Measurements from ENCODE around the gene COX14. TPM values are rescaled to one million over a fixed set of nuclear protein-coding genes. Genes with fewer than 3 reads are reported as not detected.

COX14 gene
- total RNA-seq, 1 experiment from 2014 or later: 84.7 TPM

DNA sequence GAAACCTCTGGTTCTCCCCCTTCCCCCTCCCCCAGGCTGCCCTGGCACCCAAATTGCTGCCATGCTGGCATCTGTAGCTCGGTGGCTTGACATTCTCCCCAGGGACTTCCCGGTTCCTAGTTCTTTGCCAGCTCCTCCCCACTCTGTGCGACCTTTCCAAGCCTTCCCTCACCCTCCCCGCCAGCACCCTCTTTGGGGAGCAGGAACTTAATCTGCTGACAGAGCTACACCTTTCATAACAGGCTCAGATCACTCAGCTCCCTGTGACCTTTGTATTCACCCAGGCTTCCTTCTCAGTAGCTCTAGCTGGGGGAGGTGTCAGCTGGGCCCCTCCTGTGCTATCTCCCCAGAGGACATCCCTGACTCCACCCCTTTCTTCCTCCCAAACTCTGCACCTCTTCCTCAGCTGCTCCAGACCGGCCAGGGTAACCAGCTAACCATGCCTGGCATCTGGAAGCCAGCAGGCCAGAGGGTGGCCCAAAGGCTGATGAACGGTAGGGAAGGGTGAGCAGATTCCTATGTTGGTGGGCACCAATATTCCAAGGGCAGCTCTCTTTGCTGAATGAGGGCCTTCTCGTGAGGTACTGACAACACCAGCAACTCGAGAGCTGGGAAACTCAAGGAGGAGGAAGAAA lies 1.8 kb upstream of the COX14 start:
- no peak for DNase-seq
- no TSS peak for BruUV-seq (replicated peaks)
- H3K4me3 ChIP-seq (ENCODE audit: low read length): no peak overlapping the region

DNA sequence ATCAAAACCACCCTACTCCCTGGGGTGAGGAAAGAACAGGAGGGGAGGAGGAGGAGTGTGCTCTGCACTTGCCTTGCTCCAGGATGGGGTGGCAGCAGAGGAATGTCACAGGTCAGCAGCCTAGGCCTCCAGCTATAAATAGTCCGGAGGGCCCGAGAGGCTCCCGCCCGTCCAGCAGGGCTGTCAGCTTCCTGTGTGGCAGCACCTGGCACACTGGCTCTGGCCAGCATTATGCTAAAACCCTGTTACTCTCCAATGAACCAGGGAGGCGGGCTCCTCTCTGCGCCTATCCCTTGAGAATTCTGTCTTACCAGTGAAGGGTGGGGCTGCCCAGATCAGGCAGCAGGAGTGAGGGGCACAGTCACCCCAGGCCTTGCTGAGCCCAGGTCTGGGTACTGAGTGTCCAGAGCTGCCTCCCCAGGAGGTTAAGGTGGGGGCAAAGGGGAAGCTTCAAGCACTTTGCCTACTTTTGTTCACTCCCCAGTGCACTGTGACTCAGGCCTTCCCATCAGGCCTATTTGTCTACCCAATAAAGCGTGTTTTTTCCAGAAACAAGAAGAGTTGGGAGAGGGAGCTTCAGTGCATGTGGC lies 1.2 kb upstream of the COX14 start:
- intact Hi-C loops (cut with micrococcal nuclease): loop anchor here (5.0 kb wide), 1 partner anchor 34 kb away; no protein-coding TSS in a partner anchor
- ChIA-PET CTCF (interaction anchor here (0.6 to 1.8 kb wide), 4 partner anchors 15 to 150 kb away, joined by 3 to 19 read pairs (median 4); no protein-coding TSS in a partner anchor), POLR2A (ENCODE audit: unreplicated experiment) (interaction anchor here (0.6 kb wide), 1 partner anchor 148 kb away, joined by 3 read pairs; no protein-coding TSS in a partner anchor)
- no peak for TF ChIP-seq EZH2 (IDR thresholded peaks at IDR 0.05; ENCODE audit: low read length, unreplicated experiment)
- no peak for TF ChIP-seq EZH2phosphoT487 (IDR thresholded peaks at IDR 0.05; ENCODE audit: borderline replicate concordance, low read length)
- TF ChIP-seq, protein P1, sequence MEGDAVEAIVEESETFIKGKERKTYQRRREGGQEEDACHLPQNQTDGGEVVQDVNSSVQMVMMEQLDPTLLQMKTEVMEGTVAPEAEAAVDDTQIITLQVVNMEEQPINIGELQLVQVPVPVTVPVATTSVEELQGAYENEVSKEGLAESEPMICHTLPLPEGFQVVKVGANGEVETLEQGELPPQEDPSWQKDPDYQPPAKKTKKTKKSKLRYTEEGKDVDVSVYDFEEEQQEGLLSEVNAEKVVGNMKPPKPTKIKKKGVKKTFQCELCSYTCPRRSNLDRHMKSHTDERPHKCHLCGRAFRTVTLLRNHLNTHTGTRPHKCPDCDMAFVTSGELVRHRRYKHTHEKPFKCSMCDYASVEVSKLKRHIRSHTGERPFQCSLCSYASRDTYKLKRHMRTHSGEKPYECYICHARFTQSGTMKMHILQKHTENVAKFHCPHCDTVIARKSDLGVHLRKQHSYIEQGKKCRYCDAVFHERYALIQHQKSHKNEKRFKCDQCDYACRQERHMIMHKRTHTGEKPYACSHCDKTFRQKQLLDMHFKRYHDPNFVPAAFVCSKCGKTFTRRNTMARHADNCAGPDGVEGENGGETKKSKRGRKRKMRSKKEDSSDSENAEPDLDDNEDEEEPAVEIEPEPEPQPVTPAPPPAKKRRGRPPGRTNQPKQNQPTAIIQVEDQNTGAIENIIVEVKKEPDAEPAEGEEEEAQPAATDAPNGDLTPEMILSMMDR (conservative IDR thresholded peaks at IDR 0.05; ENCODE audit: low read depth, low read length): no peak
- Histone ChIP-seq H3K27me3 (ENCODE audit: low read length) (no peaks in the 10 kb centered on the region), H3K4me3 (ENCODE audit: low read length) (no peak overlapping the region), H3F3A (ENCODE audit: low read length, unreplicated experiment) (no peaks in the 10 kb centered on the region), H3K9ac (ENCODE audit: low read length) (no peak overlapping the region), H3K36me3 (ENCODE audit: low read depth, low read length) (no peaks in the 10 kb centered on the region), H3K4me2 (ENCODE audit: low read length) (0 out of 2 replicates have a peak overlapping the region, but pooled peaks have one; percentile 46), H3K79me2 (ENCODE audit: low read length) (peaks cover 34% of the 10 kb centered on the region), H3K27ac (ENCODE audit: low read length) (no peak overlapping the region), H3K9me3 (ENCODE audit: low read length) (no peaks in the 10 kb centered on the region), H4K20me1 (ENCODE audit: low read length) (0 out of 2 replicates have a peak, but pooled peaks cover 5% of the 10 kb centered on the region), H2AFZ (ENCODE audit: low read length) (peak overlapping the region; percentile 48; the same call in 1 of the 2 replicates), H3K9me2 (replicated peaks; ENCODE audit: low read length) (no peaks in the 10 kb centered on the region), H3K4me1 (ENCODE audit: insufficient read depth, low read length) (peaks cover 14% of the 10 kb centered on the region; the same call in 1 of the 2 replicates)
- no TSS peak for BruUV-seq (replicated peaks)
- peak; percentile 22 for DNase-seq
- no peak for ATAC-seq

More for the DNA sequence above, 1.8 kb upstream of the COX14 start:
- Histone ChIP-seq H3K4me2 (ENCODE audit: low read length) (no peak overlapping the region), H3K4me1 (ENCODE audit: insufficient read depth, low read length) (peaks cover 14% of the 10 kb centered on the region; the same call in 1 of the 2 replicates), H3K9ac (ENCODE audit: low read length) (no peak overlapping the region), H4K20me1 (ENCODE audit: low read length) (0 out of 2 replicates have a peak, but pooled peaks cover 5% of the 10 kb centered on the region), H2AFZ (ENCODE audit: low read length) (peak overlapping the region; percentile 48; the same call in 1 of the 2 replicates), H3K9me2 (replicated peaks; ENCODE audit: low read length) (no peaks in the 10 kb centered on the region), H3K27ac (ENCODE audit: low read length) (no peak overlapping the region), H3K79me2 (ENCODE audit: low read length) (peaks cover 28% of the 10 kb centered on the region), H3K9me3 (ENCODE audit: low read length) (no peaks in the 10 kb centered on the region), H3K27me3 (ENCODE audit: low read length) (no peaks in the 10 kb centered on the region), H3K36me3 (ENCODE audit: low read depth, low read length) (no peaks in the 10 kb centered on the region), H3F3A (ENCODE audit: low read length, unreplicated experiment) (no peaks in the 10 kb centered on the region)
- TF ChIP-seq, protein P1 (conservative IDR thresholded peaks at IDR 0.05; ENCODE audit: low read depth, low read length): no peak
- TF ChIP-seq EZH2phosphoT487 (IDR thresholded peaks at IDR 0.05; ENCODE audit: borderline replicate concordance, low read length) (no peak), EZH2 (IDR thresholded peaks at IDR 0.05; ENCODE audit: low read length, unreplicated experiment) (no peak)
- no peak for ATAC-seq
- ChIA-PET POLR2A (ENCODE audit: unreplicated experiment) (interaction anchor here (0.6 kb wide), 1 partner anchor 147 kb away, joined by 3 read pairs; no protein-coding TSS in a partner anchor), CTCF (interaction anchor here (0.6 to 0.8 kb wide), 2 partner anchors 26 to 150 kb away, joined by 3 to 4 read pairs; no protein-coding TSS in a partner anchor)
- intact Hi-C loops (cut with micrococcal nuclease): loop anchor here (5.0 kb wide), 1 partner anchor 33 kb away; no protein-coding TSS in a partner anchor
